H1 (cell line): ENCODE results near the gene MMP28. TPM values are rescaled to one million over a fixed set of nuclear protein-coding genes. Genes with fewer than 3 reads are reported as not detected.

Source experiments
- CTCF ChIA-PET: fragments of 300-600 bp; sonication (Branson Sonifier 250); formaldehyde crosslinking; loops from one replicate; lab custom pipeline; 2021; ENCODE audit not compliant: partially characterized antibody; lab: Charles Lee
- POLR2A ChIA-PET: fragments of 300-600 bp; sonication (Branson Sonifier 250); formaldehyde crosslinking; loops from one replicate; lab custom pipeline; 2021; ENCODE audit warnings: inconsistent platforms; ENCODE audit not compliant: partially characterized antibody; lab: Charles Lee
- DNase-seq, 2 experiments: peaks; one replicate each; pipeline versions ENCODE4 v3.0.0 to v3.0.0-alpha.2; 2010 to 2022; ENCODE audit warnings: low spot score in 2 of 2, low read depth in 1 of 2, mixed read lengths in 1 of 2
- FAIRE-seq: peaks from 2 replicates; lab custom pipeline; 2011; peaks lifted over from hg19 to GRCh38; lab: Jason Lieb, UNC
- H2AFZ ChIP-seq: 2 replicates; pipeline ENCODE4 v1.8.1; 2012; ENCODE audit warnings: low read length, inconsistent platforms
- H2AK5ac ChIP-seq: 2 replicates; pipeline ENCODE4 v1.6.1; 2013; ENCODE audit warnings: low read depth, low read length
- H2BK120ac ChIP-seq: replicated peaks from 2 replicates; pipeline ENCODE3; 2013; ENCODE audit warnings: low read depth, low read length, inconsistent platforms
- H2BK12ac ChIP-seq: 2 replicates; pipeline ENCODE4 v1.6.1; 2013; ENCODE audit warnings: low read depth, low read length
- H2BK15ac ChIP-seq: 2 replicates; pipeline ENCODE4 v1.6.1; 2013; ENCODE audit warnings: low read length
- H2BK20ac ChIP-seq: 2 replicates; pipeline ENCODE4 v1.6.1; 2013; ENCODE audit warnings: low read length
- H2BK5ac ChIP-seq: 2 replicates; pipeline ENCODE4 v1.6.1; 2013; ENCODE audit warnings: low read depth, low read length
- H3K14ac ChIP-seq: 2 replicates; pipeline ENCODE4 v1.6.1; 2013; ENCODE audit warnings: inconsistent platforms; ENCODE audit not compliant: insufficient read length
- H3K18ac ChIP-seq: 2 replicates; pipeline ENCODE4 v1.6.1; 2013; ENCODE audit warnings: low read length; ENCODE audit errors: extremely low read depth
- H3K23ac ChIP-seq: 2 replicates; pipeline ENCODE4 v1.6.1; 2013; ENCODE audit warnings: inconsistent platforms; ENCODE audit not compliant: insufficient read length
- H3K23me2 ChIP-seq: 2 replicates; pipeline ENCODE4 v1.6.1; 2013; ENCODE audit warnings: low read depth, low read length
- H3K27ac ChIP-seq: 2 replicates; pipeline ENCODE4 v1.6.1; 2011; ENCODE audit warnings: low read depth, low read length, inconsistent platforms
- H3K27me3 ChIP-seq, 4 experiments: replicated peaks in 1 of 4; 1 replicate in 1 of 4; 2 replicates in 3 of 4; pipeline versions ENCODE4 v1.6.1 to v1.8.1; 2011 to 2013; ENCODE audit warnings: low read length in 3 of 4, mild to moderate bottlenecking in 3 of 4, inconsistent platforms in 2 of 4, mixed read lengths in 2 of 4, moderate library complexity in 1 of 4; ENCODE audit not compliant: control insufficient read depth in 3 of 4, insufficient read depth in 3 of 4; ENCODE audit errors: extremely low read depth in 1 of 4
- H3K36me3 ChIP-seq, 4 experiments: 2 replicates each; pipeline versions ENCODE4 v1.6.1 to v1.8.1; 2011 to 2013; ENCODE audit warnings: mild to moderate bottlenecking in 4 of 4, low read length in 3 of 4, moderate library complexity in 2 of 4, control low read depth in 1 of 4, inconsistent platforms in 1 of 4; ENCODE audit not compliant: insufficient read depth in 4 of 4, control insufficient read depth in 2 of 4
- H3K4ac ChIP-seq: replicated peaks from 2 replicates; pipeline ENCODE3; 2013; ENCODE audit warnings: low read length, low read depth, mixed read lengths, inconsistent platforms; ENCODE audit not compliant: insufficient read length
- H3K4me1 ChIP-seq, 4 experiments: replicated peaks in 1 of 4; 1 replicate in 1 of 4; 2 replicates in 3 of 4; pipeline versions ENCODE4 v1.6.1 to v1.8.1; 2011 to 2013; ENCODE audit warnings: low read length in 3 of 4, inconsistent platforms in 2 of 4, mixed read lengths in 1 of 4; ENCODE audit not compliant: insufficient read depth in 4 of 4, control insufficient read depth in 3 of 4
- H3K4me2 ChIP-seq, 2 experiments: 2 replicates each; pipeline versions ENCODE4 v1.6.1 to v1.8.1; 2011 to 2013; ENCODE audit warnings: low read depth in 2 of 2, low read length in 2 of 2, control low read depth in 1 of 2, inconsistent platforms in 1 of 2, mild to moderate bottlenecking in 1 of 2; ENCODE audit not compliant: insufficient read depth in 1 of 2
- H3K4me3 ChIP-seq, 4 experiments: fragments of 200-600, 300-600 bp in 1 of 4; sonication (generic), shearing (Covaris generic), sonication (Bioruptor Twin) in 1 of 4; 2 replicates each; pipeline versions ENCODE4 v1.5.1 to v1.8.1; 2011 to 2016; ENCODE audit warnings: low read length in 4 of 4, low read depth in 3 of 4, control low read depth in 2 of 4, inconsistent platforms in 2 of 4, mild to moderate bottlenecking in 2 of 4, mixed read lengths in 1 of 4, moderate library complexity in 1 of 4; ENCODE audit not compliant: insufficient read depth in 2 of 4; ENCODE audit errors: extremely low read depth in 1 of 4
- H3K56ac ChIP-seq: replicated peaks from 2 replicates; pipeline ENCODE3; 2013; ENCODE audit warnings: low read depth, mild to moderate bottlenecking, mixed read lengths, low read length, inconsistent platforms; ENCODE audit not compliant: insufficient read length
- H3K79me1 ChIP-seq: 2 replicates; pipeline ENCODE4 v1.6.1; 2013; ENCODE audit warnings: low read depth, low read length, control low read depth
- H3K79me2 ChIP-seq, 2 experiments: 2 replicates each; pipeline versions ENCODE4 v1.6.1 to v1.8.1; 2012 to 2013; ENCODE audit warnings: low read length in 2 of 2, mild to moderate bottlenecking in 2 of 2, inconsistent platforms in 1 of 2; ENCODE audit not compliant: insufficient read depth in 2 of 2, control insufficient read depth in 1 of 2
- H3K9ac ChIP-seq, 4 experiments: replicated peaks in 1 of 4; 1 replicate in 1 of 4; 2 replicates in 3 of 4; pipeline versions ENCODE4 v1.6.1 to v1.8.1; 2011 to 2013; ENCODE audit warnings: low read depth in 3 of 4, low read length in 3 of 4, control low read depth in 2 of 4, mild to moderate bottlenecking in 2 of 4, moderate library complexity in 2 of 4, inconsistent platforms in 1 of 4; ENCODE audit errors: extremely low read depth in 1 of 4
- H3K9me3 ChIP-seq, 2 experiments: 2 replicates each; pipeline versions ENCODE4 v1.6.1 to v1.8.1; 2012 to 2013; ENCODE audit warnings: mild to moderate bottlenecking in 2 of 2, moderate library complexity in 2 of 2, control low read depth in 1 of 2, inconsistent platforms in 1 of 2, low read depth in 1 of 2, low read length in 1 of 2, mixed read lengths in 1 of 2; ENCODE audit not compliant: insufficient read depth in 2 of 2
- H4K20me1 ChIP-seq, 2 experiments: replicated peaks in 1 of 2; 2 replicates each; pipeline versions ENCODE3 to v1.8.1; 2011 to 2013; ENCODE audit warnings: inconsistent platforms in 2 of 2, low read length in 2 of 2, mild to moderate bottlenecking in 1 of 2; ENCODE audit not compliant: insufficient read depth in 2 of 2, control insufficient read depth in 1 of 2
- H4K5ac ChIP-seq: 2 replicates; pipeline ENCODE4 v1.6.1; 2013; ENCODE audit warnings: low read length, low read depth, mixed read lengths, inconsistent platforms; ENCODE audit not compliant: insufficient read length
- H4K8ac ChIP-seq: 2 replicates; pipeline ENCODE4 v1.8.0; 2013; ENCODE audit warnings: mild to moderate bottlenecking, moderate library complexity, low read length, inconsistent platforms; ENCODE audit not compliant: insufficient read depth; ENCODE audit errors: extremely low read depth
- H4K91ac ChIP-seq: replicated peaks from 2 replicates; pipeline ENCODE3; 2013; ENCODE audit warnings: low read length, mixed read lengths, inconsistent platforms; ENCODE audit not compliant: insufficient read length
- ATF3 ChIP-seq: IDR thresholded peaks from 2 replicates; pipeline ENCODE4 v1.6.1; 2011; ENCODE audit warnings: low read depth, mild to moderate bottlenecking, low read length; ENCODE audit not compliant: insufficient read depth
- HDAC2 ChIP-seq, 2 experiments: fragments of 300-600 bp in 1 of 2; sonication (generic) in 1 of 2; IDR thresholded peaks; 2 replicates each; pipeline ENCODE4 v1.6.1; 2011 to 2012; ENCODE audit warnings: low read depth in 2 of 2, low read length in 2 of 2, mild to moderate bottlenecking in 2 of 2, moderate library complexity in 2 of 2, borderline replicate concordance in 1 of 2, inconsistent platforms in 1 of 2
- WGBS, 2 experiments: shearing (Covaris generic) in 1 of 2; methylation state at CpG; one replicate each; pipeline versions ENCODE4 v1.1.6 to v1.1.7; 2013 to 2015; ENCODE audit warnings: low lambda C conversion rate in 2 of 2, mixed read lengths in 2 of 2, inconsistent platforms in 1 of 2, low coverage in 1 of 2, missing lambda C conversion rate in 1 of 2; ENCODE audit not compliant: insufficient replicate concordance in 2 of 2, insufficient coverage in 1 of 2, insufficient read length in 1 of 2; ENCODE audit errors: extremely low coverage in 1 of 2, missing lambda C conversion rate in 1 of 2; 5-methylcytosine and 5-hydroxymethylcytosine counted together
- polyA plus RNA-seq, 7 experiments: library from polyadenylated mRNA; depleted of rRNA in 3 of 7; stranded (reverse) in 5 of 7; unstranded in 2 of 7; fragments of >200 nt in 5 of 7; fragments of 200-250 nt in 2 of 7; gene quantifications; 1 replicate in 5 of 7; 2 replicates in 1 of 7; 4 replicates in 1 of 7; pipeline versions ENCODE4 v1.2.1 to v1.2.3, GENCODE V29; 2011 to 2013; ENCODE audit warnings: missing spikeins in 2 of 7, mixed read lengths in 2 of 7
- total RNA-seq: library from RNA; stranded (reverse); fragmentation: NEBNext Ultra II Directional; extraction: Animal tissue kit (Norgen Biotek cat#: 25700); gene quantifications from 2 replicates; pipeline ENCODE4 v1.2.1, GENCODE V29; 2021

Gene MMP28
- total and polyA plus RNA-seq, 2 of the 8 experiments (the other 6 are each of a cell fraction or from before 2014, with no cell fraction given), result not detected

GRCh38 chr17:35791681-35792350 is 3.6 kb downstream of the MMP28 start:
- H3K36me3 ChIP-seq, result no peaks in the 10 kb centered on the region
- WGBS, 2 experiments, result 73% methylated on average over 9 of the region's 9 CpGs; no CpG with 5 or more reads in 1 of the 2 experiments
- peaks cover 0 to 2% of the 10 kb centered on the region in 2 experiments for H4K20me1 ChIP-seq
- no peak overlapping the region for H3K23ac ChIP-seq
- H3K4me3 ChIP-seq, result no peak overlapping the region
- no peak overlapping the region for H2BK15ac ChIP-seq
- CTCF ChIA-PET, result interaction anchor here (1.7 to 11.7 kb wide), 3 partner anchors 12 to 25 kb away, joined by 7 to 179 read pairs (median 37); partner anchors contain the start of gene C17orf50
- no peak overlapping the region for H4K8ac ChIP-seq
- H3K9ac ChIP-seq, result no peak overlapping the region
- H4K5ac ChIP-seq, result no peak overlapping the region
- H3K27me3 ChIP-seq, result peaks cover 23 to 42% (median 38%) of the 10 kb centered on the region in 4 experiments
- H2AK5ac ChIP-seq, result no peak overlapping the region
- no peak overlapping the region for H2BK20ac ChIP-seq
- TF ChIP-seq HDAC2 (IDR thresholded peaks at IDR 0.05; ENCODE audit: borderline replicate concordance in 1 of 2, low read depth in 2 of 2, low read length in 2 of 2) (no peak), ATF3 (no peak)
- TF ChIP-seq, all 59 proteins: peak for 0
- POLR2A ChIA-PET, result interaction anchor here (0.9 to 7.5 kb wide), 2 partner anchors 15 to 18 kb away, joined by 3 to 50 read pairs; partner anchors contain the start of gene TAF15
- FAIRE-seq (no peak), DNase-seq (no peak)
- Histone ChIP-seq H3K27ac (no peak overlapping the region), H3K4me2 (no peak overlapping the region), H3K23me2 (peaks cover 11% of the 10 kb centered on the region; the same call in 1 of the 2 replicates), H3K14ac (no peak overlapping the region), H2BK120ac (no peak overlapping the region), H2BK5ac (no peak overlapping the region), H4K91ac (no peak overlapping the region), H2AFZ (0 out of 2 replicates have a peak overlapping the region, but pooled peaks have one; percentile 31), H3K4ac (no peak overlapping the region), H3K79me2 (no peaks in the 10 kb centered on the region), H3K56ac (no peak overlapping the region), H3K18ac (no peak overlapping the region), H2BK12ac (no peak overlapping the region), H3K4me1 (peaks cover 0 to 10% (median 5%) of the 10 kb centered on the region in 4 experiments; a peak in 5 of 7 replicates), H3K79me1 (no peaks in the 10 kb centered on the region), H3K9me3 (no peaks in the 10 kb centered on the region)
